NCI-H2107 treated with DMSO at 0.1 percent for 48 hours (cell line): Measurements from ENCODE around the gene TRPM5.
"Not testable (repeated sequence)": the region's sequence is repeated elsewhere in the genome, so short reads cannot be mapped to it uniquely, and the experiment has no call there.

Experiments
- DNase-seq: peaks from one replicate; lab custom pipeline; 2025; ENCODE audit not compliant: unreplicated experiment; lab: John Stamatoyannopoulos, UW

Gene TRPM5

GRCh38 chr11:2443881-2444820 is at the start of gene TRPM5:
TRPM5 (minus strand) TSS chr11:2444514; CDS start chr11:2423036, 21,478 bp downstream.
- no peak for DNase-seq

- DNase-seq: no peak
Observed at GRCh38 chr11:2489083-2489482, 44.8 kb upstream of the TRPM5 start.

- no peak for DNase-seq
Observed at GRCh38 chr11:2488004-2488403, 43.7 kb upstream of the TRPM5 start.

- DNase-seq: no peak
Observed at GRCh38 chr11:2484576-2485125, 40.3 kb upstream of the TRPM5 start.

- no peak for DNase-seq
Observed at GRCh38 chr11:2483426-2483825, 39.1 kb upstream of the TRPM5 start.

GRCh38 chr11:2482745-2483144 is 38.4 kb upstream of the TRPM5 start:
- no peak for DNase-seq

GRCh38 chr11:2482204-2482603 is 37.9 kb upstream of the TRPM5 start:
- no peak for DNase-seq

GRCh38 chr11:2481253-2481652 is 36.9 kb upstream of the TRPM5 start:
- DNase-seq: no peak

GRCh38 chr11:2480874-2481220 is 36.5 kb upstream of the TRPM5 start:
- no peak for DNase-seq

- not testable (repeated sequence) for DNase-seq
Observed at GRCh38 chr11:2480067-2480873, 36.0 kb upstream of the TRPM5 start.

GRCh38 chr11:2477936-2478335 is 33.6 kb upstream of the TRPM5 start:
- no peak for DNase-seq

GRCh38 chr11:2477254-2477653 is 32.9 kb upstream of the TRPM5 start:
- no peak for DNase-seq

- no peak for DNase-seq
Observed at GRCh38 chr11:2475136-2475918, 31.0 kb upstream of the TRPM5 start.

- no peak for DNase-seq
Observed at GRCh38 chr11:2474059-2474901, 30.0 kb upstream of the TRPM5 start.

GRCh38 chr11:2473361-2474058 is 29.2 kb upstream of the TRPM5 start:
- no peak for DNase-seq

- no peak for DNase-seq
Observed at GRCh38 chr11:2472428-2473186, 28.3 kb upstream of the TRPM5 start.

- DNase-seq: no peak
Observed at GRCh38 chr11:2471804-2472096, 27.4 kb upstream of the TRPM5 start.

GRCh38 chr11:2471048-2471803 is 26.9 kb upstream of the TRPM5 start:
- DNase-seq: no peak
